ENCODE results near the gene FNDC1.

FNDC1 gene

DNA sequence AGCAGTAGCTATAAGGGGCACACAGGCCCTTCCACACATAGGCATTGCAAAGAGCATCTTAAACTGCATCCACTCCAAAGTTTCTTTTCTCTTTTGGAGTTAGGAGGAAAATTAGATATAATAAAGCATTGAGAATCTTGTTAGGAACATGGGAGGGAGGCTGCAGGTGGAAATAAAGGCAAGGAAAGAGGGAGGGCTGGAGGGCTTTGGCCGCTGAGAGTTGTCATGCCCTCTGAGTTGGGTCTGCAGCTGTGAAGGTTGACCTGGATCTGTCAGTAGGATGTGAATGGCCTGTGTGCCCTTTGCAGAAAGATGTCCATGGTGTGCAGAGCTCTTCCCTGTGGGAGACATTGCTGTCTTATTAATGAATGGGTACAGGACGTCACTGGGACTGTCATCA, 134.0 kb downstream of the FNDC1 start:
- TF ChIP-seq, protein P1, sequence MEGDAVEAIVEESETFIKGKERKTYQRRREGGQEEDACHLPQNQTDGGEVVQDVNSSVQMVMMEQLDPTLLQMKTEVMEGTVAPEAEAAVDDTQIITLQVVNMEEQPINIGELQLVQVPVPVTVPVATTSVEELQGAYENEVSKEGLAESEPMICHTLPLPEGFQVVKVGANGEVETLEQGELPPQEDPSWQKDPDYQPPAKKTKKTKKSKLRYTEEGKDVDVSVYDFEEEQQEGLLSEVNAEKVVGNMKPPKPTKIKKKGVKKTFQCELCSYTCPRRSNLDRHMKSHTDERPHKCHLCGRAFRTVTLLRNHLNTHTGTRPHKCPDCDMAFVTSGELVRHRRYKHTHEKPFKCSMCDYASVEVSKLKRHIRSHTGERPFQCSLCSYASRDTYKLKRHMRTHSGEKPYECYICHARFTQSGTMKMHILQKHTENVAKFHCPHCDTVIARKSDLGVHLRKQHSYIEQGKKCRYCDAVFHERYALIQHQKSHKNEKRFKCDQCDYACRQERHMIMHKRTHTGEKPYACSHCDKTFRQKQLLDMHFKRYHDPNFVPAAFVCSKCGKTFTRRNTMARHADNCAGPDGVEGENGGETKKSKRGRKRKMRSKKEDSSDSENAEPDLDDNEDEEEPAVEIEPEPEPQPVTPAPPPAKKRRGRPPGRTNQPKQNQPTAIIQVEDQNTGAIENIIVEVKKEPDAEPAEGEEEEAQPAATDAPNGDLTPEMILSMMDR (IDR thresholded peaks at IDR 0.05; ENCODE audit: control insufficient read depth, insufficient read depth, low read depth, low read length, missing control alignments), result no peak

DNA sequence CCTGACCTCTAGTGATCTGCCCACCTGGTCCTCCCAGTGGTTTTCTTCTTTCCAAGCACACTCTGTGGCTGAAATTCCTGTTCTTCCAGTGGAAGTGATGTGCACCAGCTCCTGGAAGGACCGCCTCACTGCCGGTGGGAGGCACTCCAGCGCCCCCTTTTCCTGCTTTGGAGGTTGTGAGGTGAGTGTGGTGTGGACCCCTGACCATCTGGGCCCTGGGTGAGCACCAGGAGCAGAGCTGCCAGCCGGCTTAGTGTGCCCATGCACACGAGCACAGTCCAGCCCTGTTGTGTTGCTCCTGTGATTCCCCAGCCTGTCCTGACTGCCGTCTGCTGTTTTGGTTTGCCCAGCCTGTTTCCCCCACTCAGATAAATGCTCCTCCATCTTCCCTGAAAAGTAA, 134.6 kb downstream of the FNDC1 start:
- no peak overlapping the region for H3K4me3 ChIP-seq (ENCODE audit: control insufficient read depth, low read depth, low read length)
- no peak for DNase-seq (ENCODE audit: low read depth)
- TF ChIP-seq, protein P1 (IDR thresholded peaks at IDR 0.05; ENCODE audit: control insufficient read depth, insufficient read depth, low read depth, low read length, missing control alignments), result no peak

More for the DNA sequence above, 134.0 kb downstream of the FNDC1 start:
- H3K4me3 ChIP-seq (ENCODE audit: control insufficient read depth, low read depth, low read length), result no peak overlapping the region
- no peak for DNase-seq (ENCODE audit: low read depth)

DNA sequence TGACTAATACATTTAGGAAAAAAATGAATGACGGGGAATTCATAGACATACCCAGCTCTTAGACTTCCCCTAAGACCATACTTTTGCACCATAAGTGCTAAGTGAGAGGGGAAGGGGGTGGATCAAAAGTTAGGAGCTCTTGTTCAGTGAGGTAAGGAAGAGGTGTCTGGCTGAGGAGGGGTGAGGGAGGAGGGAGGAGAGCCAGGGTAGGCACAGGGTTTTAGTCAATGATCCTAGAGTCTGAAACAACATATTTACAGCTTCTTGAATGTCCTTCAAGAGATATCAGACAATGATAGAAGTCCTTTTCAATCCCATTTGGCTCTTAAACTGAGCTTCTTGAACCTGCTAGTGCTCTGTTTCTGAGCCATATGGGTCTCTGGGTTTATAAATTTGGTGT, 135.4 kb downstream of the FNDC1 start:
- DNase-seq (ENCODE audit: low read depth), result no peak
- H3K4me3 ChIP-seq (ENCODE audit: control insufficient read depth, low read depth, low read length), result no peak overlapping the region
- TF ChIP-seq, protein P1 (IDR thresholded peaks at IDR 0.05; ENCODE audit: control insufficient read depth, insufficient read depth, low read depth, low read length, missing control alignments), result no peak

DNA sequence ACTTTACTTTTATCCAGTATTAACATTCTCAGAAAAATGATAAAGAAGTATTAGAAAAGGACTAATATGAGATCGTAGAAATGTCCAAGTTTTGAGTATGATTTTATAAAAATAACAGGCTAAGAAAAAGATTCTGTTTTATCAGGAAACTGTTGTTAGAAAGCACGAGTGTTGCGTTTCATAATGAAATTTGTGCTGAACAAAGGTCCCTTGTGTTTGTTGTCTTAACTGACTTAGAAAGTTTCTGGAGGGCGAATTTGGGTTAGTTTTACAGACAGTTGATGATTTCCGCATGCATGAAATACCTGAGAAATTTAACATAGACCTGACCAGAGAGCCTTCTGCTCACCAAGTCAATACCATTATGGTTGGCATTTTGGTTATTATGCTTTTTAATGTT, 136.0 kb downstream of the FNDC1 start:
- DNase-seq (ENCODE audit: low read depth), result no peak
- H3K4me3 ChIP-seq (ENCODE audit: control insufficient read depth, low read depth, low read length), result no peak overlapping the region
- TF ChIP-seq, protein P1 (IDR thresholded peaks at IDR 0.05; ENCODE audit: control insufficient read depth, insufficient read depth, low read depth, low read length, missing control alignments), result no peak

DNA sequence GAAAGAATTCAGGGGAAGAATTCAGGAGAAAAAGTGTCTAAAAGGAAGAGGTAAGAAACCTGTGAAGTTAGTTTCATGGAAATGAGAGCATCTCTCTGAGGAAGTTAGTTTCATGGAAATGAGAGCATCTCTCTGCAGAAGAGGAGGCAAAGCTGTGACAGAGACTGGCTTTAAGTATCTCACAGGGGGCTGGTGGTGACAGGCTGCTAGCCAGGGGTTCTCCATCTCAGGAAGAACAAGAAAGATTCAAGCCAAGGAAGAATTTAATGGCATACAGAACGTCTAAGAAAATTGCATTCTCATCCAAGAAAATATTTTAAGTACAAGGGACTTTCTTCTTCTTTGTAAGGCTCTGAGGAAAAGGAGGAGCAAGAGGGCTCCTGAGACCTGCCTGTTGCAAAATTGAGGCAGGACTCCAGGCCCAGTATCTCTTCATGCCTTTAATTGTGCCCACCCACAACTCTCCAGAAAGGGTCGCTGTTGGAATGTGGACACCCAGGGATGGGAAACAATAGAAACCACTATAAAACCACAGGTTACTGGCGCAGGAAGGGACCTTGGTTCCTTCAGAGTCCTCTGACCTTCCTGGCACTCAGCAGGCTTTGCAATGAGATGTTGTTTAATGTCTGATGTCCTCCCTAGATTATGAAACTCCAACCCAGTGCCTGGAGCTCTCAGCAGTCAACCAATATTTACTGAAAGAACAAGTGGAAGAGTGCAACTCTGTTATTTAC, 136.8 kb downstream of the FNDC1 start:
- no peak overlapping the region for H3K4me3 ChIP-seq (ENCODE audit: control insufficient read depth, low read depth, low read length)
- DNase-seq (ENCODE audit: low read depth), result no peak
- TF ChIP-seq, protein P1 (IDR thresholded peaks at IDR 0.05; ENCODE audit: control insufficient read depth, insufficient read depth, low read depth, low read length, missing control alignments), result no peak

DNA sequence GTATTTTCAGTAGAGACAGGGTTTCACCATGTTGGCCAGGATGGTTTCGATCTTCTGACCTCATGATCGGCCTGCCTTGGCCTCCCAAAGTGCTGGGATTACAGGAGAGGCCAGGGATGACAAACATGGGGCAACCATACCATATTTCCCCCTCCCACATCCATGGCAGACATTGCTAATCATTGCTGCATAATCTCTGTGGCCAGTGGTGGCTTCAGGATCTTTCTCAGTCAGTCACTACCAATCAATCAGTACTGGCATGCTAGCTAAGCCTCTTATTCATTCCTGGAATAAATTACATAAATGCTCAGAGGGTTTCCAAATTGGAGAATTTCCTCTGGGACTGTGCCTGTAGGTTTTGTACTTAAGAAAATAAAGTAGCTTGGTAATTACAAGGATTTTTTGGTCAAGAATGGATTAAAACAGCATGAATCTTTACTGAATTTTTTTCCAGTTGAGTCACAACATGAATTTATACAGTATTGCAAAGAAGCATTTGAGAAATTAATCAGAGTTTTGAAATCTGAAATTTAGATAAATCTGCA, 138.1 kb downstream of the FNDC1 start:
- TF ChIP-seq, protein P1 (IDR thresholded peaks at IDR 0.05; ENCODE audit: control insufficient read depth, insufficient read depth, low read depth, low read length, missing control alignments), result no peak
- peak; percentile 66 for DNase-seq (ENCODE audit: low read depth)
- no peak overlapping the region for H3K4me3 ChIP-seq (ENCODE audit: control insufficient read depth, low read depth, low read length)
